HUES6 (cell line): ENCODE data around the gene MADCAM1.

Experiments used
- H3K27ac ChIP-seq: 2 replicates; pipeline ENCODE4 v1.7.0; 2013; ENCODE audit warnings: low read depth, mild to moderate bottlenecking, low read length, inconsistent platforms
- H3K27me3 ChIP-seq: 2 replicates; pipeline ENCODE4 v1.6.1; 2013; ENCODE audit warnings: low read length; ENCODE audit not compliant: control insufficient read depth, insufficient read depth
- H3K36me3 ChIP-seq: 2 replicates; pipeline ENCODE4 v1.6.1; 2013; ENCODE audit warnings: low read length; ENCODE audit not compliant: control insufficient read depth, insufficient read depth
- H3K4me1 ChIP-seq: 2 replicates; pipeline ENCODE4 v1.6.1; 2013; ENCODE audit warnings: low read length; ENCODE audit not compliant: control insufficient read depth, insufficient read depth
- H3K4me3 ChIP-seq: 2 replicates; pipeline ENCODE4 v1.5.1; 2013; ENCODE audit warnings: low read depth, low read length
- H3K9ac ChIP-seq: one replicate; pipeline ENCODE4 v1.6.1; 2013; ENCODE audit warnings: mild to moderate bottlenecking, low read length
- H3K9me3 ChIP-seq: 2 replicates; pipeline ENCODE4 v1.6.1; 2013; ENCODE audit warnings: low read depth, low read length; ENCODE audit not compliant: control insufficient read depth, insufficient read depth

MADCAM1 gene

DNA sequence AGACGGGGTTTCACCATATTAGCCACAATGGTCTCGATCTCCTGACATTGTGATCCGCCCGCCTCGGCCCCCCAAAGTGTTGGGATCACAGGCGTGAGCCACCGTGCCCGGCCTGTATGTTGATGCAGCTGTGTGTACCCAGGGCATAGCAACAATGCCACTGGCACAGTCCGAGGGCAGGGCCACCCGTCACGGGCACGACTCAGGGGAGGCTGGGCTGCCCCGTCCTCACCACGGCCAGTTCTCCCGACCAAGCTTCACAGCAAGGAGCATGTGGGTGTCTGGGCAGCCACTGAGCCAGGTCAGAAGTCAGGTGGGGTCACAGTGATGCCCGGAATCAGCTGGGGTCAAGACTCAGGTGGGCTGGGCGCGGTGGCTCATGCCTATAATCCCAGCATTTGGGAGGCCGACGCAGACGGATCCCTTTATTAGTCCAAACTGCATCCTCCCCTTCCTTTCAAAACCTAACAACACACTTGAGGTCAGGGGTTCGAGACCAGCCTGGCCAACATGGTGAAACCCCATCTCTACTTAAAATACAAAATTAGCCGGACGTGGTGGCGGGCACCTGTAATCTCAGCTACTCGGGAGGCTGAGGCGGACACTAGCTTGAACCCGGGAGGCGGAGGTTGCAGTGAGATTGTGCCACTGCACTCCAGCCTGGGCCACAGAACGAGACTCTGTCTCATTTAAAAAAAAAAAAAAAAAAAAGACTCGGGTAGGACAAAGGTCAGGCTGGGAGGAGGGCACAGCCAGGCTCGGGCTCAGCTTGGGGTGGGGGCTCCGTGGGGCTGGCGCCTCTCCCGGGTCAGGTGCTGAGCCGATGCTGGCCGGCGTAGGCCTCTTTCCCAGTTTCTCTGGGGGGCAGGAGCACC is 34.1 kb downstream of the MADCAM1 start:
- Histone ChIP-seq H3K36me3 (peaks cover 3% of the 10 kb centered on the region), H3K27me3 (no peaks in the 10 kb centered on the region), H3K27ac (no peak overlapping the region), H3K4me3 (peak overlapping the region; percentile 100), H3K9ac (no peak overlapping the region), H3K4me1 (peaks cover 17% of the 10 kb centered on the region), H3K9me3 (no peaks in the 10 kb centered on the region)

DNA sequence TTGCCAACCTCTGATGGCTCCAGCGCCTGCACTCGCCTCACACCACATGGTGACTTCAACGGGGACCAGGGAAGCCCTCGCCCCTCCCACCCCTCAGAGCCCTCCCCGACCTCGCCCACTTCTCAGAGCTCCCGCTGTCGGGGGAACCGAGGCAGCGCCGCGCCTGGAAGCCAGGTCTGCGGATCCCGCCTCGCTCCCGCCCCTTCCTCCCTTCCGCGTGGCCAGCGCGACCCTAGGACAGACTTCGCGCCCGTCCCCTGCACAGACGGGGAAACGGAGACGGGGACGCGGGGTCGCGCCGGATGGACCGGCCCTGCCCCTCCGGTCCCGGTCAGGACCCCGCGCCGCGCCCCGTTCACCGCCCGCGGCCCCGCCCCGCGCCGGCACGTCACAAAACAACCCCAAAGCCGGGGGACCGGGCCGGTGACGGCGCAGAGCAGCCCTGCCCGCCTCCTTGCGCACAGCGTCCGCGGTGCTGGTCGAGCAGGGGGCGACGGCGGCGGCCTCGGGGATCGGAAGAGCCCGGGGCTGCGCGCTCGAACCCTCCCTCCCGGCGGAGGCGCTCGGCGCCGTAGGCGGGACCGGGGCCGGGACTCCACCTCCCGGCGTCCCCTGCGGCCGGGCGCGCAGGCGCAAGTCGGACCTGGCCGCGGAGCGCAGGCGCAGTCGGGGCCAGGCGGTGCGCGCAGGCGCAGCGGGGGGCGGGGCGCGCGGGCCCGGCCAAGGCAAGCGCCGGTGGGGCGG is 34.9 kb downstream of the MADCAM1 start:
- peak overlapping the region; percentile 74 for H3K9ac ChIP-seq
- peak overlapping the region; percentile 75; the same call in 1 of the 2 replicates for H3K27ac ChIP-seq
- peak overlapping the region; percentile 100 for H3K4me3 ChIP-seq
- H3K9me3 ChIP-seq, result no peaks in the 10 kb centered on the region
- peaks cover 11% of the 10 kb centered on the region for H3K4me1 ChIP-seq
- H3K36me3 ChIP-seq, result peaks cover 11% of the 10 kb centered on the region
- no peaks in the 10 kb centered on the region for H3K27me3 ChIP-seq

DNA sequence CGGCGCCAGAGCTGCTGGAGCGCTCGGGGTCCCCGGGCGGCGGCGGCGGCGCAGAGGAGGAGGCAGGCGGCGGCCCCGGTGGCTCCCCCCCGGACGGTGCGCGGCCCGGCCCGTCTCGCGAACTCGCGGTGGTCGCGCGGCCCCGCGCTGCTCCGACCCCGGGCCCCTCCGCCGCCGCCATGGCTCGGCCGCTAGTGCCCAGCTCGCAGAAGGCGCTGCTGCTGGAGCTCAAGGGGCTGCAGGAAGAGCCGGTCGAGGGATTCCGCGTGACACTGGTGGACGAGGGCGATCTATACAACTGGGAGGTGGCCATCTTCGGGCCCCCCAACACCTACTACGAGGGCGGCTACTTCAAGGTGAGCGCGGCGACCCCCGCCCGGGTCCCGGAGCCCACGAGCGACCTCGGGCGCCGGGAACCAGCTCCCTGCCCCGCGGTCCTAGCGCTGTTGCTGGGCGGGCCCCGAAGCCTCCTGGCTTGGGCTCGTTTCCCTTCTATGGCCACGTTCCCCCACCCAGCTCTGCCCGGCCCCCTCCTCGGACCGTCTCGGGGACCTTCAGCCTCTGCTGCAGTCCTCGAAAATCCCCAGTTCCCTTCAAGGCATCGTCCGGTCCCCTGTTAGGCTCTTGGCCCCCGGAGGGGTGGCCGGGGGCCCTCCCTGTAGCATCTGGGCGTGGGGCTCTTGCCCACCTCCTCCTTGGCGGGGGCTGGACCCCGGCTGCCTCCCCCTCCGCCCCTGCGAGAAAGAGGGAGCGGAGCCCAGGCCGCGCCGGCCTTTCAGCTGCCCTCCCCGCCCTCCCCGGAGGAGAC is 35.7 kb downstream of the MADCAM1 start, which contains the start of gene CDC34:
Gene CDC34, plus strand, starts transcription at position 8 of the 808 bp plus-strand sequence. Its CDS starts 172 bp downstream, at position 180.
- Histone ChIP-seq H3K27me3 (no peaks in the 10 kb centered on the region), H3K27ac (peak within 1 kb of the TSS; percentile 77; the same call in 1 of the 2 replicates), H3K4me1 (peaks cover 9% of the 10 kb centered on the region), H3K9me3 (no peaks in the 10 kb centered on the region), H3K9ac (peak within 1 kb of the TSS; percentile 74), H3K4me3 (peak within 1 kb of the TSS; percentile 100), H3K36me3 (peaks cover 19% of the 10 kb centered on the region)

DNA sequence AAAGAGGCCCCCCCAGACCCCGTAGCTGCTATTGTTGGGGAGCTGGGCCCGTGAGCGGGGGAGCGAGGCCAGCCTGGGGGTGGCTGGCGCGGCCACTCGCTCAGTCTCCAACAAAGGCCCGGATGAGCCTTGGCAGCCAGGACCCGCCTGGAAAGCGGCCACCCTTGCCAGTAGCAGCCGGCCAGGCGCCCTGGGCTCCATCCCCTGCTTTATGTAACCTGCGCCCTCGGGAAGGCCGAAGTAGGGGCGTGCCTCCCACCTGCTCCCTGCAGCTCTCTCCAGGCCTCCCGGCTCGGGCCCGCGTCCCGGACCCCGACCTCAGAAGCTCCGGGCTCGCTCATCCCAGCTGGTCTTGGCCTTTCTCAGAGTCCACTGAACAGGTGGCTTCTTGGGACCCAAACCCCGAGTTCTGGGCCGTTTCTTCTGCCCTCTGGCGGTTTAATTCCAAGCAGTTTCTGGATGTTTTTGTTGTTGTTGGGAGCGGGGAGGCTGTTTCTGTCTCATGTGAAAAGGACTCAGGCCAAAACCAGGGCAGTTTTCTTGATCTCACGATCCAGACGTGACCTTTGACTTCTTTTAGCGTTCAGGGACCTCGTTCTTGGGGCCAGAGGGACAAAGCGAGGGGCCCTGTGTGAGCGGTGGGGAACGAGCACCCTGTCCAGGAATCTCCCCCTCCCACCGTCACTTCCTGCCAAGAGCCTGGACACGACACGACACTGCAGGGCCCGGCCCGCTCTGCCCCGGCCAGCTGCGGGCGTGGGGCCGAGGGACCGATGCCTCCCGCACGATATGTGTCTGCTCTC is 36.5 kb downstream of the MADCAM1 start:
- H3K27ac ChIP-seq, result peak overlapping the region; percentile 77; the same call in 1 of the 2 replicates
- H3K27me3 ChIP-seq, result no peaks in the 10 kb centered on the region
- H3K4me1 ChIP-seq, result peaks cover 9% of the 10 kb centered on the region
- H3K36me3 ChIP-seq, result peaks cover 24% of the 10 kb centered on the region
- H3K4me3 ChIP-seq, result peak overlapping the region; percentile 100
- H3K9ac ChIP-seq, result peak overlapping the region; percentile 73
- no peaks in the 10 kb centered on the region for H3K9me3 ChIP-seq

DNA sequence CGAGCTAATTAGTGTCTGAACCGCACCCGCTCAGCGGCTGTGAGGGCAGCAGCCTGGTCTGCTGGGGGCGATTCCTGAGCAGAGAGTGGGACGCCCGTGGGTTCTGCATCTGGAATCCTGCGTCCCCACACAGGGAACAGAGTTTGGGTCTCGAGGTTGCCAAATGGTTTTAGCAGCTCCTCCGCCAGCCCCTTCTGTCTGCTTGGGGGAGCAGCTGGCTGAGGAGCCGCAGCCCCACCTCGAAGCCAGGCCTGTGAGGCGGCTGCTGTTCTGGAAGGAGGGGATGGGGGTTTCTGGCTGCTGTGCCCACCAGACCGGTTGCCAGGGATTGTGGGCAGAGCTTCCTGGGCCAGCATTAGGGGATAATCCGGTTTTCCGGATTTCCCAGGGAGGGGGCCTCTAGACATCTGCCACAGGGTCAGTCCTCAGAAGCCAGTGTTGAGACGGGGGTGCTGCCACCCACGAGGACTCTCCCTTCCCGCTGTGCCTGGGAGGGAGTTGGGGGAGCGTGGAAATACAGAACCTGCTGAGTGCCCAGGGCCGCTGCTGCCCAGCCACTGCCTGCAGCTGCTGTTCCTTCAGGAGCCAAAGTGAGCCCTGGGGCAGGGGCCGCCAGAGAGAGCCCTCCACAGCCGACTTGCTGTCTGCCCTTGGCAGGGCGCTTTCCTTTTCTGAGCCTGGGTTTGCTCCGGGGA is 37.2 kb downstream of the MADCAM1 start:
- Histone ChIP-seq H3K4me3 (peak overlapping the region; percentile 100), H3K27ac (no peak overlapping the region), H3K36me3 (peaks cover 32% of the 10 kb centered on the region), H3K9me3 (no peaks in the 10 kb centered on the region), H3K4me1 (peaks cover 9% of the 10 kb centered on the region), H3K27me3 (no peaks in the 10 kb centered on the region), H3K9ac (peak overlapping the region; percentile 73)

DNA sequence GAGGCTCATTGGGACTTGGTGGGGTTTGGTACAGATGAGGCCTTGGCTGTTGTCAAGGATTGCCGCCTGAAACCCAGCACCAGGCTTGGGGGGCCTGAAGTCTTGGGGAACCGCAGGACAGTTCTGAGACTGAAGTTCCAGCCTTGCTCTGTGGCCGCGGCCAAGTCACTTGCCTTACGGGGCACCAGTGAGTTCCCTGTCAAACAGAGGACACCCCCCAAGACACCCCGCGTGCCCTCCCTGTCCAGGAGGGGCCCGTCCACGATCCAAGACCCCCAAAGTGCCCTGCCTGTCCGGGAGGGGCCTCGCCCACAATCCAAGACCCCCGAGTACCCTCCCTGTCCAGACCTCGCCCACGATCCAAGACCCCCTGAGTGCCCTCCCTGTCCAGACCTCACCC is 37.8 kb downstream of the MADCAM1 start:
- Histone ChIP-seq H3K9ac (no peak overlapping the region), H3K27me3 (no peaks in the 10 kb centered on the region), H3K36me3 (peaks cover 38% of the 10 kb centered on the region), H3K4me1 (peaks cover 9% of the 10 kb centered on the region), H3K27ac (no peak overlapping the region), H3K4me3 (no peak overlapping the region), H3K9me3 (no peaks in the 10 kb centered on the region)

DNA sequence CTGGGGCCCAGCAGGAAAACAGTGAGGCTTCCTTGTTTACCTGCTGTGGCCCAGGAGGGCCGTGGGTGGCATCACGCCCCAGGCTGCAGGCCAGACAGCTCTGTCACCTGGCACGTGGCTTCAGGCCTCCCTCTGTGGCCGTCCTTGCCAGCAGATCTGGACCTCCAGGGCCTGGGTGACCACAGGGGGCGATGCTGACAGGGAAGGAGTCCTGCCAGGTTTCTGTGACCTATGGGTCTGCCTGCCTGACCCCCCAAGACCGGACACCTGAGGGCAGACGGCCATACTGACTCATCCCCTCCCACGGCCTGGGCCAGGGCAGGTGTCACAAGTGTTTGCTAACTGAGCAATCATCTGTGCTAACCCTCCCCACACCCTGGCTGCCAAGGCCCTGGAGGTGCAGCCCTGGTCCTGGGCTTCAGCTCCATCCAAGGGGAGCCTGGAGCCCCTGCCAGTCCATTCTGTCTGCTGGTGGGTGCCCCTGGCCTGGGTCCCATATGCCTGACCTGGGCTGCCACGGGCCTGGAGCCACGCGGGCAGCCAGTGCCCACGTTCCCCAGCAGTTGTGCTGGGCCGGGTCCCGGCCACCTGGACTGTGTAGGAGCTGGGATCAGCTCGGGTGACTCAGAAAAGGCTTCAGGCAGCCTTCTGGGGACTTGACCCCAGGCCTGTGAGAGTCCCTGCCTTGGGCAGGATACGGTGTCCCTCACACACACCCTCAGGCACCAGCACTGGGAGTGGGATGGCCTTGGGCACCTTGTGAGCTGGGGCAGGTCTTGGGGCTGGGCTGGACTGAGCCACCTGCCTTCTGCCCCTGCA is 38.9 kb downstream of the MADCAM1 start:
- no peak overlapping the region for H3K9ac ChIP-seq
- no peak overlapping the region for H3K27ac ChIP-seq

DNA sequence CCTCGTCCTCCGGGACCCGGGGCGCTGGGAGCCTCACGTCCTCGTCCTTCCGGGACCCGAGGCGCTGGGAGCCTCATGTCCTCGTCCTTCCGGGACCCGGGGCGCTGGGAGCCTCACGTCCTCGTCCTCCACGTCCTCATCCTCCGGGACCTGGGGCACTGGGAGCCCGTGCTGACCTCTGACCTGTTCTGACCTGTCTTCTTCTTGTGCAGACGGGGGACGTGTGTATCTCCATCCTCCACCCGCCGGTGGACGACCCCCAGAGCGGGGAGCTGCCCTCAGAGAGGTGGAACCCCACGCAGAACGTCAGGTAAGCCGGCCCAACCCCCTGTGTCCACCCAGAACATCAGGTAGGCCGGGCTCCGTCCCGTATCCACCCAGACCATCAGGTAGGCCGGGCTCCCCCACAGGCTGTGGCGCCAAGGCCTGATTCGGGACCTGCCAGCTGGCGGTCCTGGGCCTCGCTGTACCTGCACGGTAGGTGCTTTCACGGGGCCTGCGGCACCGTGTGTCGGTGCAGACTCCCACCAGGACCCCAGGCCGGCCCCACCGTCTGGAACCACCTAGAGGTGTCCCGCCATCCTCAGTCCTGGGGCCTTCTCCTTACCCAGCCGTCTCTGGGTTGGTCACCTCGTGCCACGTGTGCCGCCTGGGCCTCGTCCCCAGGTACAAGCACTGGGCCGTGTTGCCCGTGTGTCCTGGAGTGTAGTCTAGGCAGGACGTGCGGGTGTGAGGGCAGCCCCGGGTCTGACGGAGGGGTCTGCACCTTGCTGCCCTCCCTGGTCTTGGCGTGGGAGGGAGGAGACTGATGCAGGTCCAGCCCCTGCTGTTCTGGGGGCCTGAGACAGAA is 40.0 kb downstream of the MADCAM1 start:
- Histone ChIP-seq H3K27ac (no peak overlapping the region), H3K4me1 (peaks cover 9% of the 10 kb centered on the region), H3K9me3 (no peaks in the 10 kb centered on the region), H3K9ac (no peak overlapping the region), H3K36me3 (peaks cover 50% of the 10 kb centered on the region), H3K4me3 (no peak overlapping the region), H3K27me3 (no peaks in the 10 kb centered on the region)

More for the DNA sequence above, 38.9 kb downstream of the MADCAM1 start:
- Histone ChIP-seq H3K9me3 (no peaks in the 10 kb centered on the region), H3K36me3 (peaks cover 44% of the 10 kb centered on the region), H3K4me1 (peaks cover 9% of the 10 kb centered on the region), H3K4me3 (no peak overlapping the region), H3K27me3 (no peaks in the 10 kb centered on the region)
